Keratinocyte (primary cell): ENCODE data around the gene DUT. TPM values are rescaled to one million over a fixed set of nuclear protein-coding genes. Genes with fewer than 3 reads are reported as not detected.

Experiments used
- DNase-seq: peaks from one replicate; pipeline ENCODE4 v3.0.0-alpha.2; 2011; ENCODE audit warnings: low read depth, missing footprints, low spot score
- FAIRE-seq: peaks from 2 replicates; lab custom pipeline; 2011; peaks lifted over from hg19 to GRCh38; lab: Jason Lieb, UNC
- H2AFZ ChIP-seq: 2 replicates; pipeline ENCODE4 v1.6.0; 2012; ENCODE audit warnings: low read length, control low read depth, inconsistent platforms; ENCODE audit not compliant: control insufficient read depth
- H3K27ac ChIP-seq: 2 replicates; pipeline ENCODE4 v1.5.1; 2011; ENCODE audit warnings: low read length; ENCODE audit not compliant: control insufficient read depth, insufficient read depth
- H3K27me3 ChIP-seq: 3 replicates; pipeline ENCODE4 v1.6.0; 2011; ENCODE audit warnings: low read length; ENCODE audit not compliant: control insufficient read depth, insufficient read depth; ENCODE audit errors: extremely low read depth
- H3K36me3 ChIP-seq, 2 experiments: 2 replicates in 1 of 2; 3 replicates in 1 of 2; pipeline ENCODE4 v1.5.1; 2011; ENCODE audit warnings: low read length in 2 of 2, mild to moderate bottlenecking in 1 of 2; ENCODE audit not compliant: control insufficient read depth in 2 of 2, insufficient read depth in 2 of 2; ENCODE audit errors: extremely low read depth in 1 of 2
- H3K4me1 ChIP-seq: 3 replicates; pipeline ENCODE4 v1.5.1; 2011; ENCODE audit warnings: low read length; ENCODE audit not compliant: control insufficient read depth, insufficient read depth; ENCODE audit errors: extremely low read depth
- H3K4me2 ChIP-seq: 3 replicates; pipeline ENCODE4 v1.6.0; 2011; ENCODE audit warnings: low read depth, low read length; ENCODE audit not compliant: control insufficient read depth, insufficient read depth; ENCODE audit errors: extremely low read depth
- H3K4me3 ChIP-seq, 3 experiments: fragments of 200-600 bp in 1 of 3; sonication (generic) in 1 of 3; 2 replicates in 2 of 3; 3 replicates in 1 of 3; pipeline ENCODE4 v1.5.1; 2011 to 2016; ENCODE audit warnings: low read length in 3 of 3, mild to moderate bottlenecking in 3 of 3, control low read depth in 2 of 3, inconsistent platforms in 1 of 3, low read depth in 1 of 3, mixed read lengths in 1 of 3, mixed run types in 1 of 3, moderate library complexity in 1 of 3; ENCODE audit not compliant: control insufficient read depth in 2 of 3, insufficient read depth in 2 of 3; ENCODE audit errors: extremely low read depth in 1 of 3
- H3K79me2 ChIP-seq: 2 replicates; pipeline ENCODE4 v1.6.0; 2012; ENCODE audit warnings: low read length; ENCODE audit not compliant: control insufficient read depth, insufficient read depth
- H3K9ac ChIP-seq: 3 replicates; pipeline ENCODE4 v1.6.0; 2011; ENCODE audit warnings: low read length; ENCODE audit not compliant: control insufficient read depth, insufficient read depth; ENCODE audit errors: extremely low read depth
- H3K9me1 ChIP-seq: 3 replicates; pipeline ENCODE4 v1.6.0; 2011; ENCODE audit warnings: low read length; ENCODE audit not compliant: control insufficient read depth, insufficient read depth; ENCODE audit errors: extremely low read depth
- H3K9me3 ChIP-seq: 2 replicates; pipeline ENCODE4 v1.5.1; 2012; ENCODE audit warnings: low read depth, low read length; ENCODE audit not compliant: control insufficient read depth
- H4K20me1 ChIP-seq: 3 replicates; pipeline ENCODE4 v1.6.0; 2011; ENCODE audit warnings: low read length; ENCODE audit not compliant: control insufficient read depth, insufficient read depth; ENCODE audit errors: extremely low read depth
- EZH2 ChIP-seq: IDR thresholded peaks from one replicate; pipeline ENCODE4 v1.6.1; 2012; ENCODE audit warnings: inconsistent platforms, mild to moderate bottlenecking, low read length, moderate library complexity
- dilution Hi-C: fragments of 300-500 bp; cut with MboI; formaldehyde crosslinking; loops from one replicate; pipeline ENCODE4 v1.7.0; 2020; ENCODE audit warnings: low sequenced_read_pairs; ENCODE audit not compliant: extremely low pct_ligation_motif_present
- polyA plus RNA-seq, 5 experiments: library from polyadenylated mRNA; depleted of rRNA in 3 of 5; stranded (reverse) in 3 of 5; stranded (forward) in 1 of 5; unstranded in 1 of 5; fragments of >200 nt; gene quantifications; 1 replicate in 1 of 5; 2 replicates in 3 of 5; 3 replicates in 1 of 5; pipeline versions ENCODE4 v1.2.1 to v1.2.3, GENCODE V29; 2011 to 2012; ENCODE audit warnings: missing spikeins in 2 of 5, low read depth in 1 of 5, low replicate concordance in 1 of 5
- TF ChIP-seq, protein P1 (sequence below), 3 experiments: IDR thresholded peaks in 1 of 3; conservative IDR thresholded peaks in 1 of 3; optimal IDR thresholded peaks in 1 of 3; 2 replicates in 2 of 3; 3 replicates in 1 of 3; pipeline versions ENCODE3 to v1.5.1; 2011; ENCODE audit warnings: low read length in 3 of 3, mild to moderate bottlenecking in 3 of 3, moderate library complexity in 2 of 3, control low read depth in 1 of 3, inconsistent platforms in 1 of 3; ENCODE audit not compliant: insufficient read depth in 2 of 3; ENCODE audit errors: extremely low read depth in 1 of 3

The DUT gene
- polyA plus RNA-seq, 1 donor (not counting 4 experiments of a cell fraction or from before 2014, with no cell fraction given) = 79.8 TPM

DNA sequence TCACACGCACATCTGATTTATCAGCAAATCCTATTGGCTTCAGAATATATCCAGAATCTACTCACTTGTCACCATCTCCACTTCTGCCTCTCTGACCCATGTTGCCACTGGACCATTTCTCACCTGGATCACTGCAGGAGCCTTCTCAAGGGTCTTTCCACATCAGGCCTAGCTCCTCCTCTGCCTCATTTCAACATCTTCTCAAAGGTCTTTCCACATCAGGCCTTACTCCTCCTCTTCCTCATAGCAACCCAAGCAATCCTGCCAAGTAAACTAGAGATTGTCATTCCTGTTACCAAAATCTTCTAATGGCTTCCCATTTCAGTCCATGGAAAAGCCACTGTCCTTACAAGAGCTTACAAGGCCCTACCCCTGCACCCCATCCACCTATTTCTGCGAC, 18.0 kb upstream of the DUT start:
- H3K9me1 ChIP-seq = no peaks in the 10 kb centered on the region
- H2AFZ ChIP-seq = no peak overlapping the region
- no peak for TF ChIP-seq EZH2
- TF ChIP-seq, protein P1, sequence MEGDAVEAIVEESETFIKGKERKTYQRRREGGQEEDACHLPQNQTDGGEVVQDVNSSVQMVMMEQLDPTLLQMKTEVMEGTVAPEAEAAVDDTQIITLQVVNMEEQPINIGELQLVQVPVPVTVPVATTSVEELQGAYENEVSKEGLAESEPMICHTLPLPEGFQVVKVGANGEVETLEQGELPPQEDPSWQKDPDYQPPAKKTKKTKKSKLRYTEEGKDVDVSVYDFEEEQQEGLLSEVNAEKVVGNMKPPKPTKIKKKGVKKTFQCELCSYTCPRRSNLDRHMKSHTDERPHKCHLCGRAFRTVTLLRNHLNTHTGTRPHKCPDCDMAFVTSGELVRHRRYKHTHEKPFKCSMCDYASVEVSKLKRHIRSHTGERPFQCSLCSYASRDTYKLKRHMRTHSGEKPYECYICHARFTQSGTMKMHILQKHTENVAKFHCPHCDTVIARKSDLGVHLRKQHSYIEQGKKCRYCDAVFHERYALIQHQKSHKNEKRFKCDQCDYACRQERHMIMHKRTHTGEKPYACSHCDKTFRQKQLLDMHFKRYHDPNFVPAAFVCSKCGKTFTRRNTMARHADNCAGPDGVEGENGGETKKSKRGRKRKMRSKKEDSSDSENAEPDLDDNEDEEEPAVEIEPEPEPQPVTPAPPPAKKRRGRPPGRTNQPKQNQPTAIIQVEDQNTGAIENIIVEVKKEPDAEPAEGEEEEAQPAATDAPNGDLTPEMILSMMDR (optimal IDR thresholded peaks at IDR 0.05 in 1 of 3, IDR thresholded peaks at IDR 0.05 in 1 of 3, conservative IDR thresholded peaks at IDR 0.05 in 1 of 3; ENCODE audit: extremely low read depth in 1 of 3, insufficient read depth in 2 of 3, low read length in 3 of 3) = no peak
- H3K4me3 ChIP-seq = no peak overlapping the region
- DNase-seq (no peak), FAIRE-seq (no peak)
- no peak overlapping the region for H3K27ac ChIP-seq
- no peaks in the 10 kb centered on the region for H4K20me1 ChIP-seq
- no peaks in the 10 kb centered on the region for H3K36me3 ChIP-seq
- H3K4me1 ChIP-seq = no peaks in the 10 kb centered on the region
- no peaks in the 10 kb centered on the region for H3K9me3 ChIP-seq
- H3K4me2 ChIP-seq = no peak overlapping the region
- dilution Hi-C loops = no loop called here
- no peaks in the 10 kb centered on the region for H3K79me2 ChIP-seq
- no peaks in the 10 kb centered on the region for H3K27me3 ChIP-seq
- no peak overlapping the region for H3K9ac ChIP-seq

DNA sequence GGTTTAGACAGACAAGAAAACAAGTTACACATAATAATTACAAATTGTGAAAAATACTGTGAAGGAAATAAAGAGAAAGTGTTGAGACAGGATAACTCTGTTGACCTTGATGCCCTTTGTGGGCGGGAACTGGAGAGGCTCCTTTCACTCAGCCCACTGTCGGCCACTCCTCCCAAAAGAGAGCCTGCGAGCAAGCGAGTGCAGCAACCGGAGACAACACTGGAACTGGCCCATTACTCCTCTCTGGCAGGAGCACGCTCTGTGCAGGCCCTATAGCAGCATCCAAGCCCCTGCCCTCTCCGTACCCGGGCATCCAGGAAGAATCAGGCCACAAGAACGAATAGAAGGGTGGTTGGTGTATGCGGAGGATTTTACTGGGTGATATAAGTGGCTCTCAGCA, 16.2 kb upstream of the DUT start:
- Histone ChIP-seq H4K20me1 (no peaks in the 10 kb centered on the region), H3K4me2 (no peak overlapping the region), H3K27ac (no peak overlapping the region), H3K27me3 (no peaks in the 10 kb centered on the region), H2AFZ (no peak overlapping the region), H3K36me3 (no peaks in the 10 kb centered on the region), H3K4me3 (no peak overlapping the region), H3K9ac (no peak overlapping the region), H3K9me3 (no peaks in the 10 kb centered on the region), H3K9me1 (no peaks in the 10 kb centered on the region), H3K79me2 (no peaks in the 10 kb centered on the region), H3K4me1 (no peaks in the 10 kb centered on the region)
- FAIRE-seq = no peak
- no peak for TF ChIP-seq EZH2
- TF ChIP-seq, protein P1 (optimal IDR thresholded peaks at IDR 0.05 in 1 of 3, IDR thresholded peaks at IDR 0.05 in 1 of 3, conservative IDR thresholded peaks at IDR 0.05 in 1 of 3; ENCODE audit: extremely low read depth in 1 of 3, insufficient read depth in 2 of 3, low read length in 3 of 3) = no peak
- dilution Hi-C loops = no loop called here
- no peak for DNase-seq
